Loucy (cell line): Measurements from ENCODE around the gene PAM.

Source experiments
- H2AFZ ChIP-seq: fragments of 200-600 bp; sonication (generic); 2 replicates; pipeline ENCODE4 v1.6.0; 2016; ENCODE audit warnings: antibody characterized with exemption, mild to moderate bottlenecking, low read length, moderate library complexity
- H3F3A ChIP-seq: fragments of 200-600 bp; 2 replicates; pipeline ENCODE4 v1.6.0; 2016; ENCODE audit warnings: antibody characterized with exemption, low read depth, mild to moderate bottlenecking
- H3K27me3 ChIP-seq: fragments of 200-600 bp; sonication (generic); 2 replicates; pipeline ENCODE4 v1.6.1; 2014; ENCODE audit warnings: low read length, mild to moderate bottlenecking; ENCODE audit not compliant: insufficient read depth, poor library complexity, severe bottlenecking
- H3K36me3 ChIP-seq: fragments of 200-600 bp; sonication (generic); 2 replicates; pipeline ENCODE4 v1.6.1; 2016; ENCODE audit warnings: low read length; ENCODE audit not compliant: insufficient read depth
- H3K4me1 ChIP-seq: fragments of 200-600 bp; sonication (generic); 2 replicates; pipeline ENCODE4 v1.5.1; 2014; ENCODE audit warnings: low read length, mild to moderate bottlenecking; ENCODE audit not compliant: insufficient read depth, poor library complexity, severe bottlenecking
- H3K4me2 ChIP-seq: fragments of 200-600 bp; sonication (generic); 2 replicates; pipeline ENCODE4 v1.6.0; 2014; ENCODE audit warnings: antibody characterized with exemption, low read length, low read depth, mild to moderate bottlenecking; ENCODE audit not compliant: poor library complexity, severe bottlenecking
- H3K4me3 ChIP-seq: fragments of 200-600 bp; sonication (generic); 2 replicates; pipeline ENCODE4 v1.5.1; 2014; ENCODE audit warnings: low read length, mild to moderate bottlenecking, mixed read lengths; ENCODE audit not compliant: poor library complexity, severe bottlenecking
- H3K79me2 ChIP-seq: fragments of 200-600 bp; sonication (generic); 2 replicates; pipeline ENCODE4 v1.6.1; 2014; ENCODE audit warnings: low read length; ENCODE audit not compliant: insufficient read depth
- H3K9ac ChIP-seq: fragments of 200-600 bp; sonication (generic); 2 replicates; pipeline ENCODE4 v1.6.0; 2014; ENCODE audit warnings: mild to moderate bottlenecking, low read depth, low read length, moderate library complexity; ENCODE audit not compliant: poor library complexity, severe bottlenecking
- H3K9me2 ChIP-seq: fragments of 200-600 bp; sonication (generic); replicated peaks from 2 replicates; pipeline ENCODE4 v1.6.1; 2016; ENCODE audit warnings: low read depth, low read length, mixed read lengths
- H3K9me3 ChIP-seq: fragments of 200-600 bp; sonication (generic); 2 replicates; pipeline ENCODE4 v1.6.1; 2014; ENCODE audit warnings: mild to moderate bottlenecking, antibody characterized with exemption, low read length, low read depth; ENCODE audit not compliant: insufficient read depth
- H4K20me1 ChIP-seq: fragments of 200-600 bp; sonication (generic); 2 replicates; pipeline ENCODE4 v1.6.0; 2014; ENCODE audit warnings: antibody characterized with exemption, low read length, mild to moderate bottlenecking; ENCODE audit not compliant: insufficient read depth, poor library complexity, severe bottlenecking
- EZH2phosphoT487 ChIP-seq: fragments of 200-600 bp; IDR thresholded peaks from 2 replicates; pipeline ENCODE4 v1.6.1; 2018; ENCODE audit warnings: antibody characterized with exemption, mild to moderate bottlenecking, moderate library complexity, borderline replicate concordance
- TF ChIP-seq, protein P1 (sequence below): fragments of 200-600 bp; sonication (generic); conservative IDR thresholded peaks from 2 replicates; pipeline ENCODE4 v1.5.1; 2014; ENCODE audit warnings: mild to moderate bottlenecking, antibody characterized with exemption, low read length

PAM gene

GRCh38 chr5:102874054-102874453 lies 118.9 kb downstream of the PAM start:
- Histone ChIP-seq H3K4me3 (no peak overlapping the region), H3K4me1 (no peaks in the 10 kb centered on the region), H3F3A (no peaks in the 10 kb centered on the region), H3K4me2 (no peak overlapping the region), H3K36me3 (no peaks in the 10 kb centered on the region), H3K9ac (no peak overlapping the region), H3K79me2 (no peaks in the 10 kb centered on the region), H3K9me2 (no peaks in the 10 kb centered on the region), H4K20me1 (no peaks in the 10 kb centered on the region), H3K9me3 (no peaks in the 10 kb centered on the region), H2AFZ (no peak overlapping the region), H3K27me3 (no peaks in the 10 kb centered on the region)
- TF ChIP-seq, protein P1, sequence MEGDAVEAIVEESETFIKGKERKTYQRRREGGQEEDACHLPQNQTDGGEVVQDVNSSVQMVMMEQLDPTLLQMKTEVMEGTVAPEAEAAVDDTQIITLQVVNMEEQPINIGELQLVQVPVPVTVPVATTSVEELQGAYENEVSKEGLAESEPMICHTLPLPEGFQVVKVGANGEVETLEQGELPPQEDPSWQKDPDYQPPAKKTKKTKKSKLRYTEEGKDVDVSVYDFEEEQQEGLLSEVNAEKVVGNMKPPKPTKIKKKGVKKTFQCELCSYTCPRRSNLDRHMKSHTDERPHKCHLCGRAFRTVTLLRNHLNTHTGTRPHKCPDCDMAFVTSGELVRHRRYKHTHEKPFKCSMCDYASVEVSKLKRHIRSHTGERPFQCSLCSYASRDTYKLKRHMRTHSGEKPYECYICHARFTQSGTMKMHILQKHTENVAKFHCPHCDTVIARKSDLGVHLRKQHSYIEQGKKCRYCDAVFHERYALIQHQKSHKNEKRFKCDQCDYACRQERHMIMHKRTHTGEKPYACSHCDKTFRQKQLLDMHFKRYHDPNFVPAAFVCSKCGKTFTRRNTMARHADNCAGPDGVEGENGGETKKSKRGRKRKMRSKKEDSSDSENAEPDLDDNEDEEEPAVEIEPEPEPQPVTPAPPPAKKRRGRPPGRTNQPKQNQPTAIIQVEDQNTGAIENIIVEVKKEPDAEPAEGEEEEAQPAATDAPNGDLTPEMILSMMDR = no peak
- TF ChIP-seq EZH2phosphoT487 = no peak

DNA sequence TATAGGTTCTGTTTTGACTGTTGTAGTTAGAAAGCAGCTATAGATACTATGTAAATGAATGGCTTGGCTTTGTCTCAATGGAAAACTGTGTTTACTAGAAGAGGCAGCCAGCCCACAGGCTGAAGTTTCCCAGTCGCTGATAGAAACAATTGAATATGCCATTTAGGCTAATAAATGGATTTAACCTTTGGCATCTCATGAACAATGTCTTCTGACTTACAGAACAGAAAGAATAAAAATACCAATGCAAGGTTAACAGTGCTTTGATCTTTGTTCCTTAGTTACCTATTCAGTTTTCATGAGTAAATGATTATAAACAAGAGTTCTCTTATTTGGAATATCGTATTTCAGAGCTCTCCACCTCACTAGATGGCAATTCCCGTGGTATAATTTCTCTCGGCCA lies 120.6 kb downstream of the PAM start:
- H3K4me1 ChIP-seq = no peaks in the 10 kb centered on the region
- TF ChIP-seq, protein P1 = no peak
- no peak overlapping the region for H3K4me2 ChIP-seq
- no peak overlapping the region for H3K9ac ChIP-seq
- H3K9me3 ChIP-seq = no peaks in the 10 kb centered on the region
- H3K36me3 ChIP-seq = no peaks in the 10 kb centered on the region
- no peaks in the 10 kb centered on the region for H4K20me1 ChIP-seq
- no peaks in the 10 kb centered on the region for H3K27me3 ChIP-seq
- H3F3A ChIP-seq = no peaks in the 10 kb centered on the region
- H3K79me2 ChIP-seq = no peaks in the 10 kb centered on the region
- H3K4me3 ChIP-seq = no peak overlapping the region
- no peaks in the 10 kb centered on the region for H3K9me2 ChIP-seq
- H2AFZ ChIP-seq = no peak overlapping the region

GRCh38 chr5:102876610-102877009 lies 121.5 kb downstream of the PAM start:
- H2AFZ ChIP-seq = no peak overlapping the region
- no peaks in the 10 kb centered on the region for H4K20me1 ChIP-seq
- H3K9me3 ChIP-seq = no peaks in the 10 kb centered on the region
- TF ChIP-seq, protein P1 = no peak
- no peak for TF ChIP-seq EZH2phosphoT487
- no peak overlapping the region for H3K4me3 ChIP-seq
- no peaks in the 10 kb centered on the region for H3K27me3 ChIP-seq
- no peaks in the 10 kb centered on the region for H3K79me2 ChIP-seq
- H3K4me2 ChIP-seq = no peak overlapping the region
- H3K9me2 ChIP-seq = no peaks in the 10 kb centered on the region
- H3K4me1 ChIP-seq = no peaks in the 10 kb centered on the region
- no peaks in the 10 kb centered on the region for H3K36me3 ChIP-seq
- no peaks in the 10 kb centered on the region for H3F3A ChIP-seq
- H3K9ac ChIP-seq = no peak overlapping the region
